Glutamatergic neuron (in vitro differentiated cells): Measurements from ENCODE around the gene ZMAT2. TPM values are rescaled to one million over a fixed set of nuclear protein-coding genes. Genes with fewer than 3 reads are reported as not detected.

Source experiments
- DNase-seq: peaks from one replicate; pipeline ENCODE4 v3.0.0; 2022
- H3K27ac Mint-ChIP-seq: one replicate; pipeline ENCODE4 v1.8.0; 2020; ENCODE audit warnings: mild to moderate bottlenecking, mixed read lengths, inconsistent platforms; ENCODE audit not compliant: unreplicated experiment
- H3K27me3 Mint-ChIP-seq: one replicate; pipeline ENCODE4 v1.8.0; 2020; ENCODE audit warnings: mild to moderate bottlenecking, moderate library complexity, mixed read lengths, inconsistent platforms; ENCODE audit not compliant: unreplicated experiment
- H3K36me3 Mint-ChIP-seq: one replicate; pipeline ENCODE4 v1.8.0; 2020; ENCODE audit warnings: mild to moderate bottlenecking, mixed read lengths, inconsistent platforms; ENCODE audit not compliant: unreplicated experiment
- H3K4me1 Mint-ChIP-seq: one replicate; pipeline ENCODE4 v1.8.0; 2020; ENCODE audit warnings: mild to moderate bottlenecking, low read depth, mixed read lengths, inconsistent platforms; ENCODE audit not compliant: unreplicated experiment
- H3K4me3 Mint-ChIP-seq: one replicate; pipeline ENCODE4 v1.8.0; 2020; ENCODE audit warnings: mild to moderate bottlenecking, mixed read lengths, inconsistent platforms; ENCODE audit not compliant: unreplicated experiment
- H3K9me3 Mint-ChIP-seq: one replicate; pipeline ENCODE4 v1.8.0; 2020; ENCODE audit warnings: mild to moderate bottlenecking, moderate library complexity, mixed read lengths, inconsistent platforms; ENCODE audit not compliant: unreplicated experiment
- total RNA-seq: library from RNA; stranded (reverse); fragmentation: NEBNext Ultra II Directional; extraction: Animal tissue kit (Norgen Biotek cat#: 25700); gene quantifications from one replicate; pipeline ENCODE4 v1.2.1, GENCODE V29; 2021; ENCODE audit not compliant: unreplicated experiment
- TF ChIP-seq, protein P1 (sequence below): fragments of 200-600 bp; sonication (generic); IDR thresholded peaks from one replicate; pipeline ENCODE4 v1.5.0; 2021; ENCODE audit not compliant: partially characterized antibody, unreplicated experiment

The ZMAT2 gene
- total RNA-seq, 1 donor from 2014 or later, result 71.3 TPM

DNA sequence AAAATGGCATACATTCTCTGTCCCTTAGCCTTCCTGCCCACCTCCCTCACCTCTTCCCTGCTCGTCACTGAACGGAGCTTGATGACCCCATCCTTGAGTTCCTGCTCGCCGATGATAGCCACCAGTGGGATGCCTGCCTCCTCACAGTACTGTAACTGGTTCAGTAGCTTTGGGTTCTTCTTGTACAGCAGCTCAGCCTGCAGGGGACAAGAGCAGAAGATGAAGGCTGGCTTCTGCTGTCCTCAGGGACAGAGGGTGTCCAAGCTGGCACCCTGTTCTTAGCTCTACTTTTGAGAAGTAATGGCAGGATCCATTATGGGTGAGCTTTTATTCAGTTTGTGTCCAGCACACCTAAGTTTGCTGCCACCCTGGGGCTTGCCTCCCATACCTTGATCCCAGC is 25.6 kb upstream of the ZMAT2 start:
- TF ChIP-seq, protein P1, sequence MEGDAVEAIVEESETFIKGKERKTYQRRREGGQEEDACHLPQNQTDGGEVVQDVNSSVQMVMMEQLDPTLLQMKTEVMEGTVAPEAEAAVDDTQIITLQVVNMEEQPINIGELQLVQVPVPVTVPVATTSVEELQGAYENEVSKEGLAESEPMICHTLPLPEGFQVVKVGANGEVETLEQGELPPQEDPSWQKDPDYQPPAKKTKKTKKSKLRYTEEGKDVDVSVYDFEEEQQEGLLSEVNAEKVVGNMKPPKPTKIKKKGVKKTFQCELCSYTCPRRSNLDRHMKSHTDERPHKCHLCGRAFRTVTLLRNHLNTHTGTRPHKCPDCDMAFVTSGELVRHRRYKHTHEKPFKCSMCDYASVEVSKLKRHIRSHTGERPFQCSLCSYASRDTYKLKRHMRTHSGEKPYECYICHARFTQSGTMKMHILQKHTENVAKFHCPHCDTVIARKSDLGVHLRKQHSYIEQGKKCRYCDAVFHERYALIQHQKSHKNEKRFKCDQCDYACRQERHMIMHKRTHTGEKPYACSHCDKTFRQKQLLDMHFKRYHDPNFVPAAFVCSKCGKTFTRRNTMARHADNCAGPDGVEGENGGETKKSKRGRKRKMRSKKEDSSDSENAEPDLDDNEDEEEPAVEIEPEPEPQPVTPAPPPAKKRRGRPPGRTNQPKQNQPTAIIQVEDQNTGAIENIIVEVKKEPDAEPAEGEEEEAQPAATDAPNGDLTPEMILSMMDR, result no peak
- DNase-seq, result no peak
- peaks cover 1% of the 10 kb centered on the region for H3K9me3 Mint-ChIP-seq
- H3K27ac Mint-ChIP-seq, result peak overlapping the region; percentile 64
- H3K4me3 Mint-ChIP-seq, result no peak overlapping the region
- no peaks in the 10 kb centered on the region for H3K27me3 Mint-ChIP-seq
- peaks cover 4% of the 10 kb centered on the region for H3K36me3 Mint-ChIP-seq
- no peaks in the 10 kb centered on the region for H3K4me1 Mint-ChIP-seq

DNA sequence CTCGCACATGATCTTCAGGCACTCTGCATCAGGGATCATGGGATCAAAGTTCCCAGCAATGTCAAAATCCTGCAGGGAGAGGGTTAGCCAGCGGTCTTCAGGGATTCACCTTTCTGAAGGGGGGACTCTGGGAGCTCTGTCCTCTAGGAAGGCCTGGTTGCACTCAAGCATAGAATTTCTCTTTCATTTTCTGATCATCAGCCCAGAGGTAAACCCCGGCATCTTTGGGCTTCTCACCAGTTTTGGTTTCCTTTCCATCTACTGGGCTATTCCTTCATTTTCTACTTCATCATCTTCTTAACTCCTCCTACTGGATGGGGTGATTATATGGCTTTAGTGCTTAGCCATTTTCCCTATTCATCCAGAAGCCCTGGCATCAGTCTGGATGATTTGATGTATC is 22.3 kb upstream of the ZMAT2 start:
- Mint-ChIP-seq H3K9me3 (peaks cover 1% of the 10 kb centered on the region), H3K36me3 (peaks cover 4% of the 10 kb centered on the region), H3K4me3 (no peak overlapping the region), H3K27ac (no peak overlapping the region), H3K4me1 (no peaks in the 10 kb centered on the region), H3K27me3 (no peaks in the 10 kb centered on the region)
- no peak for DNase-seq
- TF ChIP-seq, protein P1, result no peak

DNA sequence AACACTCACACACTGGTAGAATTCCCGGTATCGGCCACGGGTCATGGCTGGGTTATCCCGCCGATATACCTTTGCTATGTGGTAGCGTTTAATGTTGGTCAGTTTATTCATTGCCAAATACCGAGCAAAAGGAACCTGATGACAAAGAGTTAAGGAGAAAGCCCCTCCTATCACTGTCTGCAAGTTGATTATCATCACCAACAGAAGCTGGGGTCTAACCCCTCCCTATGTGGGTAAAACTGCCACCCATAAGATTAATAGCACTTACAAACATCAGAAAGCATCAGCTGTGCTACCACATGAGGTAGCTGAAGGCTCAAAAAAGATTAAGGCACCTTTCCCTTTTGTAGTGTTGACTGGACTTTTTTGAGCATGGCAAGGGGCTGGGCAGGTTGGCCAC is 21.3 kb upstream of the ZMAT2 start:
- Mint-ChIP-seq H3K9me3 (no peaks in the 10 kb centered on the region), H3K27ac (no peak overlapping the region), H3K4me1 (no peaks in the 10 kb centered on the region), H3K27me3 (no peaks in the 10 kb centered on the region), H3K4me3 (no peak overlapping the region), H3K36me3 (peaks cover 4% of the 10 kb centered on the region)
- TF ChIP-seq, protein P1, result no peak
- DNase-seq, result no peak

DNA sequence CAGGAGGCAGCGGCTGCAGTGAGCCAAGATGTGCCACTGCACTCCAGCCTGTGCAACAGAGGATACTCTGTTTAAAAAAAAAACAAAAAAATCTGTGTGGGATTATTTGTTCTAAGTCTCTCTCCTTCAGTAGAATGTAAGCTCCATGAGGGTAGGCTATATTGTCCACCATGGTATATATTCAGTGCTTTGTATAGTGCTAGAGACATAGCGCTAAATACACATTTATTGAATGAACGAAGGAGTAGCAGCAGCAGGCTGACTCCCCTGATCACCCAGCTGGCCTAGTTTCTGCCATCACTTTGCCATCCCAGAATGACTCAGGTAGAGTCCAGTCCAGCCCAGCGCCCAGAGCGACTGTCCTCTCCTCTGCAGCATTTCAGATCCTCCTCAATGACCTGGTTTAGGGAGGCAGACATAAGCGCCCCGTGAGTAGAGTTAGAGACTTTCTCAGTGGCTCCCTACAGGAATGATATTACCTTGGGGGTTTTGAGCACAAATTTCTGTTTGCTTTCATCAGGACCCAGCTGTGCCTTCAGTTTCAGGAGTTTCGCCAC is 9.8 kb upstream of the ZMAT2 start:
- no peaks in the 10 kb centered on the region for H3K36me3 Mint-ChIP-seq
- peak overlapping the region; percentile 100 for H3K4me3 Mint-ChIP-seq
- H3K9me3 Mint-ChIP-seq, result peaks cover 10% of the 10 kb centered on the region
- TF ChIP-seq, protein P1, result no peak
- peaks cover 13% of the 10 kb centered on the region for H3K27me3 Mint-ChIP-seq
- peaks cover 11% of the 10 kb centered on the region for H3K4me1 Mint-ChIP-seq
- DNase-seq, result peak; percentile 20
- H3K27ac Mint-ChIP-seq, result peak overlapping the region; percentile 100

DNA sequence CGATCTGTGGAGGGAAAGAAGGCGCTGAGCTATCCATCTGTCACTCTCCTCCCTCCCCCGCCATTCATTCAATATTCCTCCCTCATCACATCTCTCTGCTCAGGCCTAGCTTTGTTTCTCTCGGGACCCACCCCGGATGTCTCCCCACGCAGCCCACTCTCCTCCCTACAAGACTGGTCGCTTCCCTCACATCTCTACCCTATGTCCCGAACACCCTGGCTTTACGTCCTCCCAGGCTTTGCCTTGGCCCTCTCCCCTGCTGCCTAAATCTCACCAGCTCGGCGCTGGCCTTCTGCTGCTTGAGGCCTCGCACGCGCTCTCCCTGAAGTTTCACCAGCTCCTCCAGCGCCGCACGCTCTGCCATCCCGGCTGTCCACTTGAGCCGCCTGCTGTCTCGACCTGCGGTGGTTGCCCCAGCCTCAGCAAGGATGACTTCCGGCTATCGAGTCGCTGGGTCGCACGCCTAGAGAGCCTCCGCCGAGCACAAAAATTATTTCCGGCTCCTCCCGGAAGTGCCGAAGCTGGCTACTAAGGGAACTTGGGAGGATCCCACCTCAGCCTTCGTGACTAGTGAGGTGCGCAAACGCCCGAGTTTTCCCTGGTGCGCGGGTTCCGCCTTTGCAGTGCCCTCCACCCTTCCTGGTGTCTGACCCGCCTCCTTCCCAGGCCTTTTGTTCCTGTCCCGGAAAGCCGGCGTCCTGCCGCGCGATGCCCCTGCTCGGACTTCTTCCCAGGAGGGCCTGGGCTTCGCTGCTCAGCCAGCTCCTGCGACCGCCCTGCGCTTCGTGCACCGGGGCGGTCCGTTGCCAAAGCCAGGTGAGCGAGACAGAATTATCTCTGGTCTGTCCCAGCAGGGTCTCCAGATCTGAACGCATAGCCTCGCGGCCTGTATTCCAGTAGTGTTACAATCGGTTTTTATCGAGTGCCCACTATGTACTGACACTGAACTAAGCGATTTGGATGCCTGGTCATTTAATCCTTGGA is 9.0 kb upstream of the ZMAT2 start, which contains the start of the genes HARS1 and HARS2:
Gene HARS1, minus strand, starts transcription at position 430 of the 984 bp plus-strand sequence. Its CDS starts 66 bp downstream, at position 364.
Gene HARS2, plus strand, starts transcription at position 515 of the 984 bp plus-strand sequence. Its CDS starts 194 bp downstream, at position 709.
- H3K4me3 Mint-ChIP-seq, result peak within 1 kb of the TSS; percentile 100
- peaks cover 13% of the 10 kb centered on the region for H3K27me3 Mint-ChIP-seq

More for the DNA sequence above, 9.0 kb upstream of the ZMAT2 start, which contains the start of the genes HARS1 and HARS2:
- Mint-ChIP-seq H3K36me3 (no peaks in the 10 kb centered on the region), H3K9me3 (peaks cover 11% of the 10 kb centered on the region), H3K4me1 (peaks cover 11% of the 10 kb centered on the region), H3K27ac (peak within 1 kb of the TSS; percentile 100)
- DNase-seq, result peak; percentile 93
- TF ChIP-seq, protein P1, result no peak
